Spleen (tissue), 11 donors: ENCODE measurements around the gene NLRP3. TPM values are rescaled to one million over a fixed set of nuclear protein-coding genes. Genes with fewer than 3 reads are reported as not detected.
A peak's percentile ranks its signal among the peaks of the same experiment; 100 is the strongest.

Source experiments
- DNase-seq: peaks from one replicate; pipeline ENCODE4 v3.0.0-alpha.2; 2020
- H3K27ac ChIP-seq, 8 donors: fragments of 200-600 bp; sonication (generic) in 7 of 8; 1 replicate in 4 of 8; 2 replicates in 4 of 8; pipeline versions ENCODE4 v1.5.0 to v1.8.0; 2016 to 2021; ENCODE audit warnings: inconsistent platforms in 4 of 8, mild to moderate bottlenecking in 4 of 8, moderate library complexity in 1 of 8
- H3K27me3 ChIP-seq, 7 donors: fragments of 200-600 bp; sonication (generic) in 6 of 7; replicated peaks in 1 of 7; 1 replicate in 4 of 7; 2 replicates in 3 of 7; pipeline versions ENCODE4 v1.5.0 to v1.8.0; 2016 to 2021; ENCODE audit warnings: inconsistent platforms in 3 of 7, mild to moderate bottlenecking in 1 of 7
- H3K36me3 ChIP-seq, 6 donors: fragments of 200-600 bp; sonication (generic) in 5 of 6; 1 replicate in 4 of 6; 2 replicates in 2 of 6; pipeline versions ENCODE4 v1.5.0 to v1.8.0; 2016 to 2021; ENCODE audit warnings: inconsistent platforms in 2 of 6
- H3K4me1 ChIP-seq, 6 donors: fragments of 200-600 bp; sonication (generic) in 5 of 6; 1 replicate in 3 of 6; 2 replicates in 3 of 6; pipeline versions ENCODE4 v1.5.0 to v1.8.0; 2016 to 2021; ENCODE audit warnings: inconsistent platforms in 3 of 6
- H3K4me3 ChIP-seq, 8 donors: fragments of 200-600 bp; sonication (generic) in 7 of 8; 1 replicate in 4 of 8; 2 replicates in 4 of 8; pipeline versions ENCODE4 v1.5.0 to v1.8.0; 2016 to 2021; ENCODE audit warnings: inconsistent platforms in 4 of 8, mild to moderate bottlenecking in 4 of 8, moderate library complexity in 2 of 8
- H3K9me3 ChIP-seq, 8 donors: fragments of 200-600 bp; sonication (generic) in 7 of 8; 1 replicate in 4 of 8; 2 replicates in 4 of 8; pipeline versions ENCODE4 v1.5.0 to v1.8.0; 2016 to 2021; ENCODE audit warnings: inconsistent platforms in 4 of 8
- CTCF ChIP-seq, 11 experiments: fragments of 200-600 bp in 7 of 11; fragments of 450-650 bp in 4 of 11; sonication (generic) in 4 of 11; IDR thresholded peaks in 8 of 11; conservative IDR thresholded peaks in 3 of 11; 1 replicate in 7 of 11; 2 replicates in 4 of 11; pipeline versions ENCODE4 v1.4.0 to v1.8.0; 2016 to 2021; ENCODE audit warnings: antibody characterized with exemption in 11 of 11, inconsistent platforms in 4 of 11, mild to moderate bottlenecking in 1 of 11
- POLR2A ChIP-seq, 3 donors: fragments of 450-650 bp; IDR thresholded peaks; one replicate each; pipeline ENCODE4 v1.5.1; 2017; ENCODE audit warnings: antibody characterized with exemption in 3 of 3, mild to moderate bottlenecking in 1 of 3
- POLR2AphosphoS5 ChIP-seq, 3 donors: sonication (generic); formaldehyde crosslinking; IDR thresholded peaks; one replicate each; pipeline ENCODE4 v1.5.1; 2017; ENCODE audit warnings: antibody characterized with exemption in 3 of 3
- WGBS, 5 donors: extraction: QIAGEN DNeasy Blood & Tissue Kit in 3 of 5; methylation state at CpG; one replicate each; pipeline versions ENCODE4 v1.1.5 to v1.1.7; 2013 to 2018; 5-methylcytosine and 5-hydroxymethylcytosine counted together
- intact Hi-C: fragments of 100-400 bp; cut with DNase I; formaldehyde crosslinking; loops from one replicate; pipeline ENCODE4 v1.15.0; 2023; ENCODE audit warnings: low total_unique reads
- polyA plus RNA-seq, 3 donors: library from polyadenylated mRNA; stranded (reverse); fragments of 200-250 nt; gene quantifications; one replicate each; pipeline ENCODE4 v1.2.1, GENCODE V29; 2013
- total RNA-seq, 7 donors: library from RNA; depleted of rRNA in 3 of 7; stranded (reverse); fragments of >200 nt in 3 of 7; fragmentation: NEBNext Ultra II Directional in 4 of 7; extraction: Animal tissue kit (Norgen Biotek cat#: 25700) in 4 of 7; gene quantifications; one replicate each; pipeline versions ENCODE4 v1.1.0 to v1.2.1, GENCODE V29; 2016 to 2021
- donor health status: healthy with polysubstance abuse.
- donor health status: DM: no; HTN: no; CAD: no; lungs with moderate emphysema.
- donor health status: DM: no; HTN: no; CAD: no.
- donor health status: Bipolar disorder and iron deficiency.
- donor health status: healthy.
- donor health status: DM: no; HTN: no; CAD: no.
- donor health status: DM: yes; HTN: yes; CAD: no.

The NLRP3 gene
- total and polyA plus RNA-seq, 10 donors: 1.2 to 17.0 (median 9.1) TPM

GRCh38 chr1:247429496-247429895 is 13.5 kb downstream of the NLRP3 start:
- WGBS, 5 donors: 81 to 86% (median 84%) methylated on average over 6 of the region's 6 CpGs
- Histone ChIP-seq H3K4me1 (peaks cover 0 to 13% (median 4%) of the 10 kb centered on the region in 6 donors), H3K27me3 (no peaks in the 10 kb centered on the region), H3K27ac (no peak overlapping the region), H3K9me3 (no peaks in the 10 kb centered on the region), H3K4me3 (no peak overlapping the region), H3K36me3 (peaks cover 0 to 46% (median 7%) of the 10 kb centered on the region in 6 donors)
- TF ChIP-seq POLR2AphosphoS5 (IDR thresholded peaks at IDR 0.05) (no peak), POLR2A (IDR thresholded peaks at IDR 0.05) (no peak), CTCF (IDR thresholded peaks at IDR 0.05 in 8 of 11, conservative IDR thresholded peaks at IDR 0.05 in 3 of 11) (no peak)
- intact Hi-C loops: no loop called here
- DNase-seq: no peak

- DNase-seq: no peak
- TF ChIP-seq CTCF (IDR thresholded peaks at IDR 0.05 in 8 of 11, conservative IDR thresholded peaks at IDR 0.05 in 3 of 11): no peak
- no peak for TF ChIP-seq POLR2AphosphoS5 (IDR thresholded peaks at IDR 0.05)
- TF ChIP-seq POLR2A (IDR thresholded peaks at IDR 0.05): no peak
- H3K9me3 ChIP-seq: no peaks in the 10 kb centered on the region
- H3K4me3 ChIP-seq: no peak overlapping the region
- no peaks in the 10 kb centered on the region for H3K27me3 ChIP-seq
- H3K4me1 ChIP-seq: peaks cover 0 to 20% (median 5%) of the 10 kb centered on the region in 6 donors
- 33 to 50% (median 44%) methylated on average over 1 of the region's 1 CpG for WGBS, 5 donors
- intact Hi-C loops: no loop called here
- H3K36me3 ChIP-seq: peaks cover 0 to 42% (median 2%) of the 10 kb centered on the region in 6 donors
- H3K27ac ChIP-seq: peak overlapping the region in 1 of 8 donors; percentile 7
Measured at GRCh38 chr1:247430434-247430833, 14.5 kb downstream of the NLRP3 start.

GRCh38 chr1:247431643-247432042 is 15.7 kb downstream of the NLRP3 start:
- WGBS, 5 donors: 84 to 93% (median 90%) methylated on average over 9 of the region's 9 CpGs
- Histone ChIP-seq H3K4me1 (peaks cover 0 to 22% (median 7%) of the 10 kb centered on the region in 6 donors), H3K27ac (no peak overlapping the region), H3K4me3 (no peak overlapping the region), H3K27me3 (no peaks in the 10 kb centered on the region), H3K36me3 (peaks cover 0 to 39% (median 0%) of the 10 kb centered on the region in 6 donors), H3K9me3 (no peaks in the 10 kb centered on the region)
- TF ChIP-seq POLR2A (IDR thresholded peaks at IDR 0.05) (no peak), CTCF (IDR thresholded peaks at IDR 0.05 in 8 of 11, conservative IDR thresholded peaks at IDR 0.05 in 3 of 11) (no peak), POLR2AphosphoS5 (IDR thresholded peaks at IDR 0.05) (no peak)
- intact Hi-C loops: no loop called here
- no peak for DNase-seq

GRCh38 chr1:247434005-247434404 is 18.0 kb downstream of the NLRP3 start:
- Histone ChIP-seq H3K27ac (peak overlapping the region in 2 of 8 donors; percentile 26), H3K27me3 (no peaks in the 10 kb centered on the region), H3K9me3 (no peaks in the 10 kb centered on the region), H3K36me3 (peaks cover 0 to 31% (median 0%) of the 10 kb centered on the region in 6 donors), H3K4me1 (peaks cover 0 to 39% (median 10%) of the 10 kb centered on the region in 6 donors), H3K4me3 (no peak overlapping the region)
- DNase-seq: no peak
- intact Hi-C loops: no loop called here
- TF ChIP-seq POLR2AphosphoS5 (IDR thresholded peaks at IDR 0.05): peak in 1 of 3 donors; percentile 25
- no peak for TF ChIP-seq CTCF (IDR thresholded peaks at IDR 0.05 in 8 of 11, conservative IDR thresholded peaks at IDR 0.05 in 3 of 11)
- TF ChIP-seq POLR2A (IDR thresholded peaks at IDR 0.05): no peak
- WGBS, 5 donors: 63 to 86% (median 76%) methylated on average over 13 to 15 of the region's 15 CpGs
